H1 (cell line): ENCODE results near the gene SUMF1. TPM values are rescaled to one million over a fixed set of nuclear protein-coding genes. Genes with fewer than 3 reads are reported as not detected.

Source experiments
- JUND ChIP-seq: IDR thresholded peaks from 2 replicates; pipeline ENCODE4 v1.6.1; 2011; ENCODE audit warnings: mild to moderate bottlenecking, improper control_type of control experiment, low read length
- SP4 ChIP-seq: IDR thresholded peaks from 2 replicates; pipeline ENCODE4 v1.6.1; 2012; ENCODE audit warnings: low read length, inconsistent platforms
- polyA plus RNA-seq, 7 experiments: library from polyadenylated mRNA; depleted of rRNA in 3 of 7; stranded (reverse) in 5 of 7; unstranded in 2 of 7; fragments of >200 nt in 5 of 7; fragments of 200-250 nt in 2 of 7; gene quantifications; 1 replicate in 5 of 7; 2 replicates in 1 of 7; 4 replicates in 1 of 7; pipeline versions ENCODE4 v1.2.1 to v1.2.3, GENCODE V29; 2011 to 2013; ENCODE audit warnings: missing spikeins in 2 of 7, mixed read lengths in 2 of 7
- total RNA-seq: library from RNA; stranded (reverse); fragmentation: NEBNext Ultra II Directional; extraction: Animal tissue kit (Norgen Biotek cat#: 25700); gene quantifications from 2 replicates; pipeline ENCODE4 v1.2.1, GENCODE V29; 2021

Gene SUMF1
- total and polyA plus RNA-seq, 2 of the 8 experiments (the other 6 are each of a cell fraction or from before 2014, with no cell fraction given) = 12.5 to 15.0 TPM

- TF ChIP-seq JUND = no peak
- no peak for TF ChIP-seq SP4
Observed at GRCh38 chr3:4341336-4341675, 125.8 kb downstream of the SUMF1 start (continued).
